AG04450 (cell line): ENCODE measurements around the gene GADD45B. TPM values are rescaled to one million over a fixed set of nuclear protein-coding genes. Genes with fewer than 3 reads are reported as not detected.

Experiments
- CTCF ChIA-PET: fragments of 300-600, 350-600 bp; formaldehyde crosslinking; extraction: SDS; loops from one replicate; lab custom pipeline; 2022; ENCODE audit warnings: antibody characterized with exemption, inconsistent platforms; lab: Charles Lee
- POLR2A ChIA-PET: fragments of 350-600 bp; formaldehyde crosslinking; extraction: SDS; loops from one replicate; lab custom pipeline; 2021; ENCODE audit warnings: antibody characterized with exemption, inconsistent platforms; lab: Yijun Ruan, JAX
- DNase-seq: peaks from one replicate; pipeline ENCODE4 v3.0.0-alpha.2; 2011; ENCODE audit warnings: low read depth, low spot score
- H3K27ac ChIP-seq: one replicate; pipeline ENCODE4 v1.5.1; 2012; ENCODE audit warnings: low read depth, low read length, control low read depth
- H3K27me3 ChIP-seq: one replicate; pipeline ENCODE4 v1.6.0; 2012; ENCODE audit warnings: low read length; ENCODE audit not compliant: control insufficient read depth, insufficient read depth
- H3K4me3 ChIP-seq: 2 replicates; pipeline ENCODE4 v1.5.1; 2011; ENCODE audit warnings: mild to moderate bottlenecking, low read depth, low read length, control low read depth
- H3K9me3 ChIP-seq: 2 replicates; pipeline ENCODE4 v1.5.1; 2012; ENCODE audit warnings: low read length; ENCODE audit not compliant: control insufficient read depth, insufficient read depth
- CTCF ChIP-seq: IDR thresholded peaks from 2 replicates; pipeline ENCODE4 v1.5.1; 2011; ENCODE audit warnings: low read depth, low read length, control low read depth, inconsistent platforms
- polyA plus RNA-seq: library from polyadenylated mRNA; depleted of rRNA; stranded (reverse); fragments of >200 nt; gene quantifications from 2 replicates; pipeline ENCODE4 v1.2.3, GENCODE V29; 2011

Gene GADD45B
- polyA plus RNA-seq, 1 experiment, result 18.5 TPM

GRCh38 chr19:2444251-2445002 lies 31.5 kb upstream of the GADD45B start:
- DNase-seq, result no peak
- H3K27ac ChIP-seq, result no peak overlapping the region
- H3K27me3 ChIP-seq, result no peaks in the 10 kb centered on the region
- H3K9me3 ChIP-seq, result no peaks in the 10 kb centered on the region; the same call in 1 of the 2 replicates
- no peak for TF ChIP-seq CTCF
- H3K4me3 ChIP-seq, result no peak overlapping the region
- ChIA-PET POLR2A (no interaction called here), CTCF (no interaction called here)

- H3K9me3 ChIP-seq, result no peaks in the 10 kb centered on the region; the same call in 1 of the 2 replicates
- H3K4me3 ChIP-seq, result no peak overlapping the region
- ChIA-PET CTCF (no interaction called here), POLR2A (no interaction called here)
- no peaks in the 10 kb centered on the region for H3K27me3 ChIP-seq
- no peak for TF ChIP-seq CTCF
- no peak overlapping the region for H3K27ac ChIP-seq
- DNase-seq, result no peak
Measured at GRCh38 chr19:2446381-2446780, 29.5 kb upstream of the GADD45B start.

GRCh38 chr19:2449019-2449418 lies 26.9 kb upstream of the GADD45B start:
- Histone ChIP-seq H3K4me3 (no peak overlapping the region), H3K27me3 (no peaks in the 10 kb centered on the region), H3K9me3 (no peaks in the 10 kb centered on the region; the same call in 1 of the 2 replicates), H3K27ac (no peak overlapping the region)
- ChIA-PET CTCF (interaction anchor here (0.6 kb wide), 1 partner anchor 163 kb away, joined by 3 read pairs; no protein-coding TSS in a partner anchor), POLR2A (interaction anchor here (0.8 kb wide), 1 partner anchor 27 kb away, joined by 3 read pairs; the partner anchor contains the start of gene GADD45B)
- no peak for TF ChIP-seq CTCF
- no peak for DNase-seq

GRCh38 chr19:2451138-2451537 lies 24.8 kb upstream of the GADD45B start:
- Histone ChIP-seq H3K27ac (no peak overlapping the region), H3K9me3 (no peaks in the 10 kb centered on the region; the same call in 1 of the 2 replicates), H3K27me3 (no peaks in the 10 kb centered on the region), H3K4me3 (no peak overlapping the region)
- POLR2A ChIA-PET, result no interaction called here
- CTCF ChIA-PET, result interaction anchor here (0.5 kb wide), 1 partner anchor 12 kb away, joined by 5 read pairs; no protein-coding TSS in a partner anchor
- no peak for TF ChIP-seq CTCF
- no peak for DNase-seq

- ChIA-PET POLR2A (no interaction called here), CTCF (no interaction called here)
- no peak for DNase-seq
- H3K4me3 ChIP-seq, result no peak overlapping the region
- no peaks in the 10 kb centered on the region; the same call in 1 of the 2 replicates for H3K9me3 ChIP-seq
- no peak overlapping the region for H3K27ac ChIP-seq
- no peak for TF ChIP-seq CTCF
- no peaks in the 10 kb centered on the region for H3K27me3 ChIP-seq
Measured at GRCh38 chr19:2451741-2452140, 24.2 kb upstream of the GADD45B start.
